Umbilical cord (tissue), 1 donor: ENCODE measurements around the gene RBM4B. TPM values are rescaled to one million over a fixed set of nuclear protein-coding genes. Genes with fewer than 3 reads are reported as not detected.

ENCODE experiments used
- total RNA-seq: library from RNA; depleted of rRNA; stranded (reverse); fragments of >200 nt; gene quantifications from one replicate; pipeline ENCODE4 v1.2.3, GENCODE V29; 2014; ENCODE audit warnings: low replicate concordance; ENCODE audit not compliant: insufficient read depth

The RBM4B gene
- total RNA-seq, 1 donor from 2014 or later, result 44.1 TPM

Other genes with a start within 250 kb of the RBM4B start
- 58.0 TPM for gene MRPL11, start 239.0 kb downstream of the RBM4B start, total RNA-seq
- gene PELI3, start 211.0 kb downstream of the RBM4B start, total RNA-seq, result 12.5 TPM
- gene DPP3, start 197.5 kb downstream of the RBM4B start, total RNA-seq, result 24.6 TPM
- gene BBS1, start 167.3 kb downstream of the RBM4B start, total RNA-seq, result 18.1 TPM
- 5.8 TPM for gene ZDHHC24, start 131.8 kb downstream of the RBM4B start, total RNA-seq
- gene ACTN3, start 131.0 kb downstream of the RBM4B start, total RNA-seq, result not detected
- gene CTSF, start 109.3 kb downstream of the RBM4B start, total RNA-seq, result 43.1 TPM
- 0.24 TPM for gene CCDC87, start 84.8 kb downstream of the RBM4B start, total RNA-seq
- 18.8 TPM for gene CCS, start 84.7 kb downstream of the RBM4B start, total RNA-seq
- gene RBM14, start 61.3 kb downstream of the RBM4B start, total RNA-seq, result 90.5 TPM
- gene RBM4, start 39.2 kb downstream of the RBM4B start, total RNA-seq, result 64.3 TPM
- gene SPTBN2, start 51.3 kb upstream of the RBM4B start, total RNA-seq, result 46.5 TPM
- gene RCE1, start 165.6 kb upstream of the RBM4B start, total RNA-seq, result 12.3 TPM
- 4.6 TPM for gene LRFN4, start 179.2 kb upstream of the RBM4B start, total RNA-seq